OCI-LY3 (cell line): ENCODE measurements around the gene FTSJ1.
"Not testable (repeated sequence)": the region's sequence is repeated elsewhere in the genome, so short reads cannot be mapped to it uniquely, and the experiment has no call there.

Experiments
- CTCF ChIP-seq: fragments of 200-600, 300-600 bp; sonication (generic); IDR thresholded peaks from 2 replicates; pipeline ENCODE4 v1.5.1; 2014; ENCODE audit warnings: antibody characterized with exemption, low read length, low read depth
- EZH2phosphoT487 ChIP-seq: fragments of 200-600 bp; shearing (Covaris generic); IDR thresholded peaks from 2 replicates; pipeline ENCODE4 v1.6.1; 2018; ENCODE audit warnings: antibody characterized with exemption, mixed run types, low read depth

DNA sequence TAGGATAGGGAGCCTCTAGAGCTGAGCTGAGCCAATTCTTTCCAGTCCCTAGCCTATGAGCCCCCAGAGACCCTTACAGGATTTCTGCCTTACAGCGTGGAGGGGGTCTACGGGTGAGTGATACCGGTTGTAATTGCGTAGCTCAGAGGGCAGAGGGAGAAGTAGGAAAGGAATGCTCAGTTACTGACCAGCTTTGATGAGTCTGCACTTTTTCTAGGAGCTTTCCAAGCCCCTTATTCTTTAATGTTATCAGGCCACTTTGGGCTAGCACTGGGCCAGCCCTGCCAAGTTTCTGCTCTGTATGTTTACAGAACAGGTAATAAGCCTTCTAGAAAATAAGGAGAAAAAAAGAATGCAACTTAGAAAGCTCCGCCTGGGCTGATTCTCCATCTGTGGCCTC is 46.4 kb upstream of the FTSJ1 start:
- TF ChIP-seq CTCF, EZH2phosphoT487: not testable (repeated sequence)
